Stimulated activated naive CD4-positive, alpha-beta T cell (primary cell): ENCODE measurements around the gene KRT78.

Experiments used
- DNase-seq, 6 experiments: peaks; one replicate each; lab custom pipeline; 2025; lab: John Stamatoyannopoulos, UW

KRT78 gene

DNA sequence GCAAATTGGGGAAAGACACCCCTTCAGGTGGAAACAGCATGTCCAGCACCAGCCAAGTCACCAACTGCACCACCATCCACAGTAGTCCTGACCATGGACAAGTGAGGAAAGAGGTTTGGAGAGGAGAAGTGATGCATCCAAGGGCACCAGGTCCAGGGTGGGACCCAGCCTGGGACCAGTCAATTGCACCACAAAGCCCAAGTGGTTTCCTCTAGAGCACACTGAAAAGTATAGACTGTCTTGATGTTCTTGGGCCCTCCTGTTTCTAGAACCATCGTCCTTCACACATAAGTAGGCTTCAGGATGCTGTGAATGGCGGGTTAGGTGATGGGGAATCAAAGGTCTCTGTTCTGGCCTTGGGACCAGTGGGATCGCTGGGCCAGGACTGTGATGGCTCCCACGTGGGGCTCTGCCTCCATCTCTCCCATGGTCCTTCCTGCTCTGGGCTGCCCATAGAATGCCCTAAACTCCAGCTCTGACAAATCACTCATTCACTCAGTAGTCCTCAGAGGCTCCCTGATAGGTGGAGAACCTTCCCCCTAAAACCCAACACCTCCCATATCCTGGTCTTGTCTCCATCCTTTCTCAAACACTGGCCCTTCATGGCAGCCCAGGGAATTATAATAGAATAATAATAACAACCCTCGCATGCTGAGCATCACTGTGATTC is 23.9 kb downstream of the KRT78 start:
- no peak for DNase-seq

DNA sequence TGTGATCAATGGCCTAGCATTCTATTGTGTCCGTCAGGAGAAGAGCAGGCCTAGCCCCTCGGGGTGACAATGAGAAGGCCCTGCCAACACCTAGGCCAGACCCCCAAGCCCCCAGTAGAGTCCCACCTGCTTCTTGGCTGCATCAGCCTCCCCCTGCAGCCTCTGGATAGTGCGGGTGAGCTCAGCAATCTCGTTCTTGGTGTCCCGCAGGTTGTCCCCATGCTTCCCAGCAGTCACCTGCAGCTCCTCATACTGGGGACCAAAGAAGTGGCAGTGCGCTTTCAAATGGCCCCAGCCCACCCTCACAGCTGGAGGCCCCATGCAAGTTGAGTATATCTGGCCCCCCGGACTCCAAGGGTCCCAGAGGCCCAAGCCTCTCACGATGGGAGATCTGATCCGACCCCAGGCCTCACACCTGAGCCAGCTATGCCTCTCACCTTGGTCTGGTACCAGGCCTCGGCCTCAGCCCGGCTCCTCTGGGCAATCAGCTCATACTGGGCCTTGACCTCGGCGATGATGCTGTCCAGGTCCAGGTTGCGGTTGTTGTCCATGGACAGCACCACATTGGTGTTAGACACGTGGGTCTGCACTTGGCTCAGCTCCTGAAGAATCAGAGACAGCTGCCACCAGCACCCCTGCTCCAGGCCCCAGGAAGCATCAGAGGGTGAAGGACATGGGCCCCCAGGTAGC is 24.9 kb downstream of the KRT78 start:
- no peak for DNase-seq

DNA sequence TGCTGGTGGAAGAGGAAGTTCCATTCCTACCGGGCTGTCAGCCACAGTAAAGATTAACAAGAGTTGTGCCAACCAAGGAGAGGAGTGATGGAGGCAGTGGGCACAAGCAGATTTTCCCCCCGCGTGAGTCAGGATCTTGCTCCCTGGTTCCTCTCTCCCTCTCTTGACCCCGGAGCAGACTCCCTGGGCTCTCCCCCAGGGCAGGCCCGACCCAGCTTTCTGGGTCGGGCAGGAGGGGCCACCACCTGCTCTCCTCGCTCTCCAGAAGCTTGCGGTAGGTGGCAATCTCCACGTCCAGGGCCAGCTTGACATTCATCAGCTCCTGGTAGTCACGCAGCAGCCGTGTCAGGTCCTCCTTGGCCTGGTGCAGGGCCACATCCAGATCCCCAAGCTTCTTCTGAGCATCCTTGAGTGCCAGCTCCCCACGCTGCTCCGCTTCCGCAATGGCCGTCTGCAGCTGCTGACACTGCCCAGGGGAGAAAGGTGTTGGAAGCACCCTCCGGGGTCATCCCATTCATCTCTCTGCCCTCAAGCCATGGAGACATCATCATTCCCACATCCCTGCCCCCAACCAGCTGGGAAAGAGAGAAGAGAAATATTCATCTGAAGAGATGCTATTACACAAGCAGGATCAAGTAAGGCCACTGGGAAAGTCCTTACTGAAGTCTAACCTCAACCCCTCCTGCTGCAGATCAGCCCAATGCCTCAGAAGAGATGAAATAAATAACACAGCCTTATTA is 25.9 kb downstream of the KRT78 start:
- DNase-seq, result no peak

DNA sequence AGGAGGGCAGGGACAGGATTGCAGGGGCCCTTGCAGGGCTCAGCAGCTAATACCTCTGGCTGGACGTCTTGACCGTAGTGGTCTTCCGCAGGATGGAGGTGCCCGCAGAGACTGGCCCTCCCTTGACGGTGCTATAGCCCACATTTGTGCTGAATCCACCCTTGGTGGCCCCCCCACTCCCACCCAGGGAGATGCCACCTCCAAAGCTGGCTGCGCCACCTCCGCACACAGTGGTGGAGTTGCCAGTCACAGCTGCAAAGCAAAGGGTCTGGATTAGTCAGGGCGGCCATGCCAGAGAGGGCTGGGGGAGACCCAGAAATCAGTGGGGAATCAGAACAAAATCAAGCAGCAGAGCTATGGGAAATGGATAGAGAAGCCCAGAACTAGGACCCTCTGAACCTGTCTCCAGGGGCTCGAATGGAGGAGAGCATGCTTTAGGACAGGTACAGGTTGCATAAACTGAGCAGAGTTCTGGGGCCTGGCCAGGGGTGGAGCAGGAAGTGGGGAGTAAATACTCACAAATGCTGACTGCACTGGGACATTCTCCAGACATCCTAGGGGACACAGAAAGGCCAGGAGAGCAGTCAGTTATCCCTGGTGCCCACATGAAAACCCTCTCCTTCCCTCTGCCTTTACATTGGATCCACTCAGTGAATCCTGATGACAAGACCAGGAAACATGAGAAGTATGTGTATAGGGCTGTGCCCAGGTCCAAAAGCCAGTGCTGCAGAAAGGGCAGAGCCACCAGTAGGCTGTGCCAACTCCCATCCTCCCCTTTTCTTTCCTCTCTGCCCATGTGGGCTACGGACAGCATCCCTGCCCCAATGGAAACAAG is 26.8 kb downstream of the KRT78 start:
- DNase-seq, result no peak

DNA sequence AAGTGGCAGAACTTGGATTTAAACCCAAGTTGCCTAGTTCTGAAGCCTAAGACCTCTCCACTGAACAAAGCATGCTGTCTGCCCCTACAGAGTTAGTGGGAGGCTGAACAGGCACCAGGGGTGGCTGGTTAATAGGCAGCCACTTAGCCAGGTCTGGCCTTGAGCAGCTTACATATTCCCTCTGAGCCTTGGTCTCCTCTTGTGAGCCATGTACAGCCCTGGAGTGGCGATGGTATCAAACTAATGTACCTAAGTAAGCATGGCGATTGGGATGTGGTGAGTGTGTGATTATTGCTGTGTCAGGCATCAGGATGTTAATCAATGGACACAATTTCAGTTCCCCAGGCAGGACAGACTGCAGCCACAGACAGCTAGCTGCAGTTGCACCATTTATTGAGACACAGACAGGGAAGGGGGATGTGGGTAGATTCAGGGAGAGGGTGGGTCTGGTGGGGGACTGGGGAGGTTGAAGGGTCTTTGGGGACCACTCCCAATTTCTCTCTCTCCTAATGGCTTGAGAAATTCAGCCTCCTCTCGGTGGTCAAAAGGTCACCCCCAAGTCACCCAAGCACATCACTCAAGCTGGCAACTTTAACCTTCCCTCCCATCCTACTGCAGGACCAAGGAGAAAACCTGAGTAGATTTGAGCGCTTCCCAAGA is 27.6 kb downstream of the KRT78 start:
- DNase-seq, result no peak

DNA sequence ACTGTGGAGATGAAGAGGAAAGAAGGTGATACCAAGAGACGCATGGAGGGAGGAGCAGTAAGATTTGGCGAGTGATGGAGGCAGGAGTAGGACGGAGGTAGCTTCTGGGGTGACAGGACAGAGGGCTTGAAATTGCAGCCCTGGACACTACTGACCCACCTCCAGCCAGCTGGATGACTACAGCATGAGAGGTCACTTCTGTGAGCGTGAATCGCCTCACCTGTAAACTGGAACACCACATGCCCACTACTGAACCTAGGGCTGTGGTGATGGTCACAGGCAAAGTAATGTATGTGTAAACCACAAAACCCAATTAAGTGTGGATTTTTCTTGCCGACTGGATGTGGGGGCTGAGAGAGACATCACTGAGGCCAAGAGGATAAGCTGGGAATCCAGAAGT is 28.3 kb downstream of the KRT78 start:
- no peak for DNase-seq

DNA sequence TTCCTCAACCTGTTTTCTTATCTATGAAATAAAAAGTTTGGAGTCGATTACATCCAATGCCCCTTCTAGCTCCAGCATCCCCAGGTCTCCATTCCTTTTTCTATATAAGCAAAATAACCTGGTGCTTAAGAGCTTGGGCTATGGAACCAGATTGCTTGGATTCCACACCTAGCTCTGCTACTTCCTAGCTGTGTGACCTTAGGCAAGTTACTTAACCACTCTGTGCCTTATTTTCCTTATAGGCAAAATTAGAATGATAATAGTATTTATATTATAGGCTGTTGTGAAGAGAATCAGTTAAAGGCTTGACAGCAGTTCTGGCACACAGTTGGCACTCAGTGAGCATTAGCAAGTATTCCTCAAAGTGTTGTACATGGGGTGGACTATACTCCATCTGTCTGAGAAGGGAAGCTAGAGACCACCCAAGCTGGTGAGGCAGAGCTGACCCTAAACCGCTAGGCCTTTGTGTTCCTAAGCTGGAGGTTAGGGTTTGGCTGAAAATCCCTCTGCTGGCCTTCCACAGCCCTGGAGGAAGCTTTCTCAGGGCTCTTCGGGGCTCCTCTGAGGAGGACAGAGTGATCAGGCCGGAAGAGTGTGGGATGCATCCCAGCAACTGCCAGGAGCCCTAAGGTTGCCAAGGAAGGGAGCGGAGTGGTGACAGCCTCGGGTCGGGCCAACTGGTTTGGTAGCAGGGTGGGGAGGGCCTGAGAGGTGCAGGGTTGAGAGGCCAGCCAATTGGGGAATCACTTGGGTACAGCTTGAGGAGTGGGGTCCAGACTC is 28.9 kb downstream of the KRT78 start:
- no peak for DNase-seq

DNA sequence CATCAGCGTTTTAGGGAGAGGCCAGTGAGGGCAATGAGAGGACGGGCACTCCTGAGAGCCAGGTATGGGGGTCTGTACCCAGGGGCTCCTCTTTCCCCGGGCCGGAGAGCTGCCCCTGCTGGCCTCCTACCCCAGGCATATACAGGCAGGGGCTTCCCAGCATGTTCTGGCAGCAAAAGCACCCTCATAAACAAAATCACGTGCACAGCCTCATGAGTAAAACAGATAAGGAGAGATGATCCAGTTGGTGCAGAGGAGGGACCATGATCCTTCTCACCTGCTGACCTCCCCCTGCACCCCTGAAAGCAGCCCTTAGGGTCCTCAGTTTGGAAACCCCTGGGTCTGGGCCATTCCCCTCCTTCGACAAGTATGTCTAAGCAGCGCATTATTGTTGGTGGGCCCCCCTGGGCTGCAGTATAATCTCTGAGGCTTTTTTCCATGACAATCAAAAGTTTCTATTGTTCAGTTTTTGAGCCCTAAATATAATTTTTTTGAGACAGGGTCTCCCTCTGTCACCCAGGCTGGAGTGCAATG is 29.8 kb downstream of the KRT78 start:
- DNase-seq, result no peak

DNA sequence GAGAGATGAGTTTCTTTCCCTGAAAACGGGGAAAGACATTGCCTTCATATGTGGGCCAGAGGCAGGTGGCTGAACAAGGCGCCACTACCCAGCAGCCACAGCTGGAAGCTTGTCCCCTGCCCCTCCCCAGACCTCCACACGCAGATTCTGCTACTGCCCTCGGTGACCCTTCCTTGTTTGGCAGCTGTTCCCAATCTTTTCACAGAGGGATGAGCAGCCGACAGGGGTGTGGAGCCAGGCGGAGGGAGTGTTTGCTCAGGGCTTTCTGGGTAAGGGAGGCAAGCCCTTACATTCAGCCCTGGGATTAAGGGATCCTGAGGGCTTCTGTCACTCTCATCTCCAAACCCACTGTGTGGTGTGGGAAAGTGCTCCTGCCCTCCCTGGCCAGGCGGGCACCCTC is 30.4 kb downstream of the KRT78 start:
- DNase-seq, result no peak

DNA sequence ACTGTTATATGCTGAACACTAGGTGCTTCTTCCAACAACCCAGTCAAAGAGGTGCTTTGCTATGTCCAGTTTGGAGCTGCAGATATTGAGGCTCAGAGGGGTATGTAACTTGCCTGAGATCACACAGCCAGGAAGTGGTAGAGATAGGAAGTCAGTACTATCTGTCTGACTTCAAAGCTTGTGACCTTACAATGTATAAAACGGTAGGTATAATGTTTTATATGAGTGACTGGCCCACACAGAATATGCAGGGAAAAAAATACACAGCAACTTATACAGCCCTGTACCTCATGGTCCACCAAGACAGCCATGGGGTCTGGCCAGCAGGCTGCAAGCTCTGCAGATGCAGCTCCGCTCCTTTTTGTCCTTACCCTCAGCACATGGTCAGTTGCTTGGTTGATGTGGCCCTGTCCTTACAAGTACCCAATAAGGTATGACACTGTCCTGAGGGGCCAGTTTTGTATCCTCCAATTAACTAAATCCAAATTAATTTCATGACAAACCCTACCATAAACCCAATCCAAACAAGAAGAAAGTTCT is 31.0 kb downstream of the KRT78 start:
- DNase-seq, result no peak

DNA sequence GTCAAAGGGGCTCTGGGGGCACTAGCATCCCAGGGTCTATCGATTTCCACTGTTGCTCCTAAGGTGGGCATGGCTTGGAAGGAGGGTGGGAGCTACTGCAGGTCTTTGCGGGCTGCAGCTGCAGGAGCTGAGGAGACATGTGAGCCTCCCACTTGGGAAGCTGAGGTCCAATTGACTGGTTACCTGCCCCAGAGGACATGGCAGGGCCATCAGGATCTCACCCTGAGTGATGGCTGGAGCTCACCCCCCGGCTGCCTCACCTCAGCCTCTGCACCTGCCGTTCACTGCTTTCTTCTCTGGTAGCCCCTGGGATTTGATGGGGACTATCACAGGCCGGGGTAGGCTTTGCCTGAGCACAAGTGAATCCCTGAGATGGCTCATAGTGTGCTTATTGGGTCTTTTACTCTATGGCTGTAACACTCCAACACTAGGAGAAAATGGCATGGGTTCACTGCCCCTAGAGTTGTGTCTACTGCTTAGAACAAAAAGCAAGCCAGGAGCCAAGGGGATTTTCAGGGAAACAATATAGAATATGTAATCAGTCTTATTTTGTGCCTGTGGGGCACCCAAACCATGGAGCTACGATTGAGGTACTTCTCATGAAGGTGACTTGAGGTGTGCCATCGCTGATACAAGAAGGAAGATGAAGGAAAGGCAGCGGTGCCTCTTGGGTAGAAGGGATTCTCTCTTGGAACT is 31.6 kb downstream of the KRT78 start:
- DNase-seq, result no peak

DNA sequence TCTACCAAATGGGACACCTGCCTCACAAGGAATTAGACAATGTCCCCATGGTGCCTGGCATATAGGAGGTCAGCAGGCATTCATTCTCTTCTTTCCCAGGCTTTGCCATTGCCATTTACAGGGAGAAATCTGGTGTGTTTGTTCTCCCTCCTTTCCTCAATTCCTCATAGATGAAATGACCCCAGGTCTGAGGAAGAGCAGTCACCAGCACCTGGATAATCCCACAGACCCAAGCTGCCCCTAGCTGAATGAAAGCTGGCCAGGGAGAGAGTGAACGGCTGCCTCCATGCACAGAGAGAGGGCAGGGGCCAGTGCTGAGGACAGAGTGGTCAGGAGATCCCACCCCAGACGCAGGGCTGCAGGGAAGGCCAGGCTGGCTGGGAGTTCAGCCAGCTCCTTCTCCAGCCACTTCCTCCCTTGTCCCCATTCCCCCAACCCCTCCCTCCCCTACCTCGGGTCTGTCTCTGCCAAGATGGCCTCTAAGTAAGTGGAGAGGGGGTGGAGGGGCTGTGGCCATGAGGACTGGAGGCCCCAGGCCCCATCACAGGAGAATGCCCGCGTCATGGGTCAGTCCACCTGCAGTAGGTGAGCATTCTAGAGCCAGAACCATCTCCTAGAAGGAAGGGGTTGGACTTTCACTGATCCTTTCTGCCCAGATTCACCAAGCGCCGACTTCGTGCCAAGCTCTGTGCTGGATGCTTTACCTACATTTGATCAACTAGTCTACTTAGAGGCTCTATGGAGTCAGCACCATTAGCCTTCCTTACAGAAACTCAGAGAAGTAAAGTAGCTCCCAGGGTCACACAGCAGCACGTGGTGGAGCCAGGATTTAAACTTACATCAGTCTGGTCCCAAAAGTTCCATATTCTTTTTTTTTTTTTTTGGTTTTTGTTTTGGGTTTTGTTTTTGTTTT is 32.9 kb downstream of the KRT78 start:
- no peak for DNase-seq

DNA sequence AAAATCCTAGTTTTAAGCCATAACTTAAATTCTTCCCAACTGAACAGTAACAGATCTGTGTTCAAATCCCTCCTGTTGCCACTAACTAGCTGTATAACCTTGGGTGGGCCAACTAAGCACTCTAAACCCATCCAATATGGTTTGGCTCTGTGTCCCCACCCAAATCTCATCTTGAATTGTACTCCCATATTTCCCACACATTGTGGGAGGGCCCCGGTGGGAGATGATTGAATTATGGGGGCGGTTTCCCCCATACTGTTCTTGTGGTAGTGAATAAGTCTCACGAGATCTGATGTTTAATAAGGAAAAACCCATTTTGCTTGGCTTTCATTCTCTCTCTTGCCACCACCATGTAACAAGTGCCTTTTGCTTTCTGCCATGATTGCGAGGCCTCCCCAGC is 33.6 kb downstream of the KRT78 start:
- DNase-seq, result no peak

DNA sequence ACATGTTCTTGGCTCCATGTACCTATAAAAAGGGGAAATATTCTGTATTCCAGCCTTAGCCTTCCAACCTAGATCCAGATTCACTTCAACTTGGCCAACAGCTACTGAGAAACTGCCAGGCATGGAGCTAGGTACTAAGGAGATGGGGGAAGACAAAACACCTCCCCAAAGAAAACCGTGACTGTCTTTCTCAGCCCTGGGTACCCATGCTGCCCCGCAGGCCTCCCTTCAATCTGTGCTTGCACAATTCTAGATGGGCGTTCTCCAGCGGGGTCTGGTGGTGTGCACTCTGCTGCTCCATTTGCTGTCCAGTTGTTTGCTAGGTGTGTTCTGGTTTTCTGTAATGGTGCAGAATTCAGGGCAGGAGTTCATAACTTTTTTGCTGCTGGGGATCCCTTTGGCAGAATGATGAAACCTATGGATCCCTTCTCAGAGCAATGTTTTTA is 34.1 kb downstream of the KRT78 start:
- no peak for DNase-seq

DNA sequence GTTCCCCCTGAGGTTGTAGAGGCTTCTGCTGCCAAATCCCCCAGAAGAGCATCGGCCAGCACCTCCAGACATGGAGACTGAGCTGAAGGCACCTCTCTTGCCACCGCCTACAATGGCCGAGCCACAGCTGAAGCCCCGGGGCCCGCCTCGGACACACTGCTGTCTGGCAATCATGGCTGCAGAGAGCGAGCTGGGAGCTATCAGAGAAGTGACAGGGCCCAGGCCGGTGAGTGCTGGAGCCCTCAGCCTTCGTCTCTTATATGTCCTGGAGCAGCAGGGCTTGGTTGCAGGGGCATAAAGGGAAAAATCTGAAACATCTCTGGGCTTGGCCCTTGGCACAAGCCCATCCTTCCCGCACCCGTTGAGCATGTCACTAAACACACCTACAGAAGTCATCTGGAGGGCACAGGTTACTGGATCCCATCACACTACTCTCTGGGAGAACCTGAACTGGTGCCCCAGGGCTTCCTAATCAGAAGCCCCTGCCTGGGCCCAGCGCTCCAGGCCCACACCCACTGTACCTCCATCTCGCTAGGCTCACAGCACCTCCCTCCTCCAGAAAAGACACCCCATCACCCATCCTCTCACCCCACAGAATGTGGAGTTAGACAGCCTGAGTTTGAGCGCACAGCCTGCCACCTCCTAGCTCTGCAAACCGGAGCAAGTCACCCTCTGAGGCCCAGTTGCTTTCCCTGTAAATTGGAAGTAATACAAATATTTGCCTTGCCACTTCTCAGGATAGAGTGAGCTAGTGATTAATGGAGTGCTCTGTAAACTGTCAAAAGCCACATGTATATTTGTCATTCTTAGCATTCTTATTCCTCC is 34.7 kb downstream of the KRT78 start, which contains the start of gene KRT4:
Gene KRT4, minus strand, starts transcription at position 232 of the 825 bp plus-strand sequence. Its CDS starts 58 bp downstream, at position 174.
- DNase-seq, result no peak

DNA sequence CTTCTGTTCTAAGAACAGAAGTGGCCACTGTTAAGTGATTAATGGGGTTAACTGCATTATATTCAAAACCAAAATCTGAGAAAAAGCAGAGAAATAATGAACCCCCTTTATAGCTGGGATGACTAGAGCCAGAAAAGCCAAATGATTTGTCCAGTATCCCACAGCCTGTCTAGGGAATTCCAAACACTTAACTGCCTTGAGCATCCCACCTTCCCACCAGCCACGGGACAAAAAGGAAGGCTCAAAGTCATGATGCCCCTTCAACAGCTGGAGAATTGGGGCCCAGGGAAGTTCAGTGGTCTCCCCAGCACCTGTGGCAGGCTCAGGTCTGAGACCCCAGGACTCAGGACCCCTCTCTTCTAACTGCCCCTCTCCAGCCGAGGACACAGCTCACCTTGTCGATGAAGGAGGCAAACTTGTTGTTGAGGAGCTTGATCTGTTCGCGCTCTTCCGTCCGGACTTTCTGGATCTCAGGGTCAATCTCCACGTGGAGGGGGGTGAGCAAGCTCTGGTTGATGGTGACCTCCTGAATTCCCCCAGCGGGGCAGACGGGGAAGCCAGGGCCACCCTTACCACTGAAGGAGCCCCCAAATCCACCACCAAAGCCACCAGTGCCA is 35.5 kb downstream of the KRT78 start:
- DNase-seq, result no peak

DNA sequence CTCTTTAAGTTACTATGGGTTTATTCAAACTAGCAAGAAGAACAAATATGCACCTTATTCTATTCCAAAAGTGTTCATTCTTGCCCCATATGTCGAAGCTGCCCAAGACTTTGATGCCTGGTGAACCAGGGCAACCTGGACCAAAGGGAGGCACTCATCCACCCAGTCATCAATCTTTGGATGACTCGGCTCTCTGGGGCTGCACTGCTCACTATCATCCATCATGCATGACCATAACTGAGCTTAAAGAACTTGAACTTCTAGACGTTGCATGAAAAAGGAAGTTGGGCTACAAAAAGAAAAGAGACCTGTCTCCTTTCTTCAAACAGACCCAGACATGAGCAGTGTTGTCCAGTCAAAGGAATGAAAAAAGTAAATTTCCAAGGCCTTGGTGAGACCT is 36.0 kb downstream of the KRT78 start:
- DNase-seq, result no peak
